GM21717 (cell line): Measurements from ENCODE around the gene SCN5A.

ENCODE experiments used
- ATAC-seq: cut with Tn5 transposase; IDR thresholded peaks from one replicate; pipeline ENCODE4 v1.9.1; 2021; ENCODE audit warnings: mild to moderate bottlenecking, moderate library complexity; ENCODE audit not compliant: unreplicated experiment

Gene SCN5A

GRCh38 chr3:38548154-38548931 lies 101.1 kb downstream of the SCN5A start:
- no peak for ATAC-seq

GRCh38 chr3:38545983-38546382 lies 103.5 kb downstream of the SCN5A start:
- ATAC-seq = no peak

GRCh38 chr3:38545550-38545949 lies 103.9 kb downstream of the SCN5A start:
- no peak for ATAC-seq

- ATAC-seq = no peak
These were observed 104.6 kb downstream of the SCN5A start for GRCh38 chr3:38544926-38545325.

DNA sequence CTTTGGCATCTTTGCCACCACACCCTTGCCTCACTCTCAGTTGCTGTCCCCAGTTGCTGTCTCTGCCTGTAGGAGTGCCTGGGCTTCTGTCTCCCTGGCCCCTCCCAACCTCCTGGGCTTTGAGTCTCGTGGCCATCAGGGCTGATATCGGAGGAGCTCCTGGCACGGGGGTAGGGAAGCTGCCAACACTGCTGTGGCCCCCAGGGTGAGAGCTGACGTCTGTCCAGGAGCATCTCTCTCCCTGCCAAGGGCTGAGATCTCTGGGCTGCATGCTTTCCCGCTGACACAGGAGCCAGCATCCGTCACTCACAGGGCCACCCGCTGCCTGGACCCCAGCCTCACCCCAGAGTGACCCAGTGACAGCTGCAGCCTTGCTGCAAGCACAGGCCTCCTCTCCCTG lies 105.9 kb downstream of the SCN5A start:
- no peak for ATAC-seq

GRCh38 chr3:38542401-38543298 lies 106.8 kb downstream of the SCN5A start:
- ATAC-seq = no peak

DNA sequence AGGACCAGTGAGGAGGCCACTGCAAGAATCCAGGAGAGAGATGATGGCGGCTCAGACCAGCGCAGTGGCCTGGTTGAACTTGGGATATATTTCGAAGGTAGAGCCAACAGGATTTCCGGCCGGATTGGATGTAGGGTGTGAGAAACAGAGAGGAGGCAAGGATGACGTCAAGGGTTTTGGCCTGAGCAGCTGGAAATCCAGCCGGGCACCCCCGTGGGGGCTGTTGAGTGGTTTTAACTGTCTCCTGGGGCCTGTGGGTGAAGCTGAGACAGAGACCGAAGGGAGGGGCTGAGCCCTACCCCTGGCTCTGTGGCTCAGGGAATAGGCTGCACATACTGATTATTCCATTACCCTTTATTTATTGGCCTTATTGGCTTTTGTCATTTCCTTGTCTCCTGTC lies 107.7 kb downstream of the SCN5A start:
- no peak for ATAC-seq

- no peak for ATAC-seq
These were observed 110.6 kb downstream of the SCN5A start for GRCh38 chr3:38538773-38539353.

DNA sequence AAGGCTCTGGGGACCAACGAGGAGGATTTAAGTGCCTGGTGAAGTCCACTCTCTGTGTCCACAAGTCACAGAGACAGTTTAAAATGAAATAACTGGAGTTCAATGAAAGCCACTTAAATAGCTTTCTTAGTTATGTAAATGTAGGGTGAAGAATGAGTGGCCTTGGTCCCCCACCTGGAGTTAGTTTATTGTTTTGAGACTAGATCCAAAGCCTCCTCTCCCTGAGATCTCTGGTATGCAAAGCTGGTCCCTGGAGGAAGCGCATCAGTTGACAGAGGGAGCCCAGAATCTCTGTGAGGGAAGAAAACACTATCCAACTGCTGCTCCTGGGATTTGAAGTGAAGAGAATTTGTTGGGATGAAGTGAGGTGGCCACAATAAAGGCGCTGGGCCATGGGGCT lies 112.8 kb downstream of the SCN5A start:
- no peak for ATAC-seq

DNA sequence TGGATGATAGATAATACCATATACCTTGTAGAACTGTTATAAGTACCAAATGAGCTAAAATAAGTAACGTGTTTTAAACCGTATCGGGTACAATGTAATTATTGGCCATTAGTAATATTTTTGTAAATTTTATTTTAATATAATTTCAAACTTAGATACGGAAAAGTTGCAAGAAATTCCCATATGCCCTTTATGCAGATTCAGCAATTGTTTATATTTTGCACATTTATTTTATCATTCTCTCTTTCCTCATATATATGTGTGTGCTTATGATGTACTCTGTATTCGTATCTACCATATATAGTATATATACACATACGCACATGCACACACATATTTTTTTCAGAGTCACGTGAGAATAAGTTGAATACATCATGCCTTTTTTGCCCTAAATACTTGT lies 114.9 kb downstream of the SCN5A start:
- no peak for ATAC-seq

GRCh38 chr3:38534180-38534579 lies 115.3 kb downstream of the SCN5A start:
- ATAC-seq = no peak

DNA sequence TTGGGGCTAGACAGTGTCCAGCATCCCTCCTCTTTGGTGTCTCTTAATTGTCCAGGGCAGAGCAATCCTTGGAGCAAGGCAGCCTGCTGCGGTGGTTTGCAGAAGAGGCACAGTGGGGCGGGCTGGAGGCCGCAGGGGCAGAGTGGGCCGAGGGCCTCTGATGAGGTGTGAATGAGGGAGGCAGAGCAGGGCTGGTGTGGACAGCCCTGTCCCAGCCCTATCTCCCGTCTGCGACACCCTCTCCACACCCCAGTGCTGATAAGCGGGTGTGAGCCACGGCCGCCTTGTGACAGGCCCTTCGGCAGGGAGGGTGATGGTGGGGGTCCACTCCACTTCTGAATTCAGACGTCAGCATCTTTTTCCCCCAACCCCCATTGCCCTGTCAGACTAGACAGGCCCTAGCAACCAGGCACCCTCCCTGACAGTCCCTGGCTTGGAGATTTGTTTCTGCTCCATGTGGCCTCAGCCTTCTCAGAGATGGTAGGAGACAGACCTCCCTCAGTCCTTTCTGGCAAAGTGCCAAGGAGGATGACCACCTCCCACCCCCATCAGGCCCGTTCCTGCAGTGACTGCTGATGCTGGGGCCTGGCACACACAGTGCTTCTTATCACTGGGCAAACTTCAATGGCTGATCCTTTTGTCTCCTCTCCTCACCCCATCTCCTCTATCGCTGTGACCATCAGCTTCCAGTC lies 116.1 kb downstream of the SCN5A start:
- no peak for ATAC-seq

GRCh38 chr3:38532529-38532928 lies 117.0 kb downstream of the SCN5A start:
- no peak for ATAC-seq

GRCh38 chr3:38528457-38528856 lies 121.0 kb downstream of the SCN5A start:
- ATAC-seq = no peak

DNA sequence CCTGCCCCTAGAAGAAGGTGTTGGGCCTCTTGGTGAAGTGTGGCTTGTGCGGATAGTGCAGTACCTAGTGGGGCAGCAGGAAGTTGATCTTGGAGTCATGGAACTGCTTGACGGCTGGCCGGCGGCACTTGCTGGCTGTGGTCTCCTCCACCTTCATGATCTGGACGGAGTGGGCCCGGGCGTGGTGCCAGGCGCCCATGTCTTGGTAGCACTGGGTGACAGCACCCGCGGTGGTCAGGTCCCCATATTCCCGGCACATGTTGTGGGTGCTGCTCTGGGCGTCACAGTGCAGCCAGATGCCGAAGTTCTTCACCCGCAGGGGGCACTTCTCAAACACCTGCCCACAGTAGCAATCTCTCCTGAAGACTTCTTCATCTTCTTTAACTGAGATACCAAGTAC lies 122.7 kb downstream of the SCN5A start:
- no peak for ATAC-seq

DNA sequence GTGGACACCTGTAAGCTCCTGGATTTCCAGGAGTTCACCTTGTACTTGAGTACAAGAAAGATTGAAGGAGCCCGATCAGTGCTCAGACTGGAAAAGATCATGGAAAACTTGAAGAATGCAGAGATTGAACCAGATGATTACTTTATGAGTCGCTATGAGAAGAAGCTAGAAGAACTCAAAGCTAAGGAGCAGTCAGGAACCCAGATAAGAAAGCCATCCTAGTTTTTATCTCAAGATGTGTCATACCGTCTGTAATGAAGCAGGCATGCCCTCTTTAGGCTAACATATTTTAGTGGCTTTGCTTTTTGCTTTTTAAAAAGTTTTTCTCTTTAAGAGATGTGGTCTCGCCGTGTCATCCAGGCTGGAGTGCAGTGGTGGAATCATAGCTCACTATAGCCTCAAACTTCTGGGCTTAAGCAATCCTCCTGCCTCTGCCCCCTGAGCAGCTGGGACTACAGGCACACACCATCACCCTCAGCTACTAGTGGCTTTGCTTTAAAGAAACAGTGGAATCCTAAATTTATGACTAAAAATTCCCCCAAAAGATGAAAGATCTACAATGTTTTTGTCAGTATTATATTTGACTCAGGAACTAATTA lies 125.2 kb downstream of the SCN5A start:
- no peak for ATAC-seq

- no peak for ATAC-seq
These were observed 127.5 kb downstream of the SCN5A start for GRCh38 chr3:38522002-38522401.

- no peak for ATAC-seq
These were observed 128.0 kb downstream of the SCN5A start for GRCh38 chr3:38521391-38521987.

DNA sequence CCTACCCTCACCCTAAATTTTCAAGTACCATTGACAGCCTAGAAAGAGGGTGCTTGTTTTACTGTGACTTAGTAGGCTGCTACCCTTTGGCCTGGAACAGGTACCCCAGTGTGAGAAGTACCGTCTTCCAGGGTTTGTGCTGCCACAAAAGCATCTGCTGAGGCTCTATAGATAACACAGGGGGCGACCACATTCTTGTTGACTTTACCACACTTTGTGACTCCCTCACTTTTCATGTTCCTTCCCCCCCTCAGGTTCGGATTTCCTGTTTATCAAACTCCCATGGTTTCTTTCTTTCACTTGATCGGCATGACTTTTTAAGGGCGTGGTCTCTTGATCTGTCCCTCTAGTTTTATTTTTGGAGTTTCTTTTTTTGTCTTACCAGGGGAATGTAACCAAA lies 129.8 kb downstream of the SCN5A start:
- no peak for ATAC-seq

GRCh38 chr3:38519000-38519399 lies 130.5 kb downstream of the SCN5A start:
- no peak for ATAC-seq
